Neural crest cell (in vitro differentiated cells): ENCODE measurements around the gene FAM117A. TPM values are rescaled to one million over a fixed set of nuclear protein-coding genes. Genes with fewer than 3 reads are reported as not detected.

Source experiments
- DNase-seq: peaks from one replicate; pipeline ENCODE4 v3.0.0; 2021; ENCODE audit warnings: low read depth, mixed read lengths, low spot score
- H3K27ac Mint-ChIP-seq: one replicate; pipeline ENCODE4 v1.8.0; 2021; ENCODE audit warnings: mild to moderate bottlenecking, mixed read lengths; ENCODE audit not compliant: unreplicated experiment
- H3K27me3 Mint-ChIP-seq: 2 replicates; pipeline ENCODE4 v1.8.0; 2021; ENCODE audit warnings: low read depth, mild to moderate bottlenecking, mixed read lengths
- H3K36me3 Mint-ChIP-seq: 2 replicates; pipeline ENCODE4 v1.8.0; 2021; ENCODE audit warnings: low read depth, mild to moderate bottlenecking, mixed read lengths
- H3K4me1 Mint-ChIP-seq: 2 replicates; pipeline ENCODE4 v1.8.0; 2021; ENCODE audit warnings: mixed read lengths
- H3K4me3 Mint-ChIP-seq: one replicate; pipeline ENCODE4 v1.8.0; 2021; ENCODE audit warnings: mild to moderate bottlenecking, mixed read lengths
- H3K9me3 Mint-ChIP-seq: 2 replicates; pipeline ENCODE4 v1.8.0; 2021; ENCODE audit warnings: mixed read lengths
- CTCF ChIP-seq: fragments of 200-600 bp; sonication (generic); conservative IDR thresholded peaks from 2 replicates; pipeline ENCODE4 v1.5.0; 2021; ENCODE audit warnings: antibody characterized with exemption, mild to moderate bottlenecking
- total RNA-seq: library from RNA; stranded (reverse); gene quantifications from 2 replicates; pipeline ENCODE4 v1.2.1, GENCODE V29; 2021

FAM117A gene
- total RNA-seq, 1 donor from 2014 or later: 17.0 TPM

GRCh38 chr17:49717371-49717861, 46.5 kb downstream of the FAM117A start:
- Mint-ChIP-seq H3K36me3 (peaks cover 3% of the 10 kb centered on the region), H3K27ac (no peak overlapping the region), H3K4me3 (no peak overlapping the region), H3K4me1 (no peaks in the 10 kb centered on the region), H3K27me3 (no peaks in the 10 kb centered on the region), H3K9me3 (no peaks in the 10 kb centered on the region)
- no peak for TF ChIP-seq CTCF
- DNase-seq: no peak

GRCh38 chr17:49716668-49717364, 47.1 kb downstream of the FAM117A start:
- peaks cover 3% of the 10 kb centered on the region for H3K36me3 Mint-ChIP-seq
- peak overlapping the region; percentile 30 for H3K27ac Mint-ChIP-seq
- no peaks in the 10 kb centered on the region for H3K4me1 Mint-ChIP-seq
- H3K9me3 Mint-ChIP-seq: no peaks in the 10 kb centered on the region
- no peaks in the 10 kb centered on the region for H3K27me3 Mint-ChIP-seq
- H3K4me3 Mint-ChIP-seq: no peak overlapping the region
- DNase-seq: no peak
- TF ChIP-seq CTCF: no peak

- Mint-ChIP-seq H3K4me3 (no peak overlapping the region), H3K4me1 (no peaks in the 10 kb centered on the region), H3K36me3 (peaks cover 3% of the 10 kb centered on the region), H3K9me3 (no peaks in the 10 kb centered on the region), H3K27ac (no peak overlapping the region), H3K27me3 (no peaks in the 10 kb centered on the region)
- DNase-seq: no peak
- no peak for TF ChIP-seq CTCF
These were observed 48.1 kb downstream of the FAM117A start for GRCh38 chr17:49715717-49716279.

GRCh38 chr17:49715216-49715615, 48.7 kb downstream of the FAM117A start:
- Mint-ChIP-seq H3K4me1 (no peaks in the 10 kb centered on the region), H3K27ac (no peak overlapping the region), H3K27me3 (no peaks in the 10 kb centered on the region), H3K4me3 (no peak overlapping the region), H3K9me3 (no peaks in the 10 kb centered on the region), H3K36me3 (peaks cover 3% of the 10 kb centered on the region)
- DNase-seq: no peak
- TF ChIP-seq CTCF: no peak

GRCh38 chr17:49708515-49709183, 55.3 kb downstream of the FAM117A start:
- TF ChIP-seq CTCF: peak; percentile 29
- Mint-ChIP-seq H3K4me1 (peaks cover 26% of the 10 kb centered on the region), H3K9me3 (no peaks in the 10 kb centered on the region), H3K27ac (no peak overlapping the region), H3K4me3 (peak overlapping the region; percentile 88), H3K27me3 (no peaks in the 10 kb centered on the region), H3K36me3 (peaks cover 4% of the 10 kb centered on the region)
- no peak for DNase-seq
